A549 treated with CpdA at 1 μM for 4 hours (cell line): Measurements from ENCODE around the gene HAL. TPM values are rescaled to one million over a fixed set of nuclear protein-coding genes. Genes with fewer than 3 reads are reported as not detected.

Experiments used
- total RNA-seq: library from RNA; stranded (reverse); fragments of 200-300 nt; extraction: Qiagen RNA extraction; gene quantifications from 5 replicates; pipeline ENCODE4 v1.2.3, GENCODE V29; 2022; ENCODE audit warnings: low read depth

Gene HAL, protein sequence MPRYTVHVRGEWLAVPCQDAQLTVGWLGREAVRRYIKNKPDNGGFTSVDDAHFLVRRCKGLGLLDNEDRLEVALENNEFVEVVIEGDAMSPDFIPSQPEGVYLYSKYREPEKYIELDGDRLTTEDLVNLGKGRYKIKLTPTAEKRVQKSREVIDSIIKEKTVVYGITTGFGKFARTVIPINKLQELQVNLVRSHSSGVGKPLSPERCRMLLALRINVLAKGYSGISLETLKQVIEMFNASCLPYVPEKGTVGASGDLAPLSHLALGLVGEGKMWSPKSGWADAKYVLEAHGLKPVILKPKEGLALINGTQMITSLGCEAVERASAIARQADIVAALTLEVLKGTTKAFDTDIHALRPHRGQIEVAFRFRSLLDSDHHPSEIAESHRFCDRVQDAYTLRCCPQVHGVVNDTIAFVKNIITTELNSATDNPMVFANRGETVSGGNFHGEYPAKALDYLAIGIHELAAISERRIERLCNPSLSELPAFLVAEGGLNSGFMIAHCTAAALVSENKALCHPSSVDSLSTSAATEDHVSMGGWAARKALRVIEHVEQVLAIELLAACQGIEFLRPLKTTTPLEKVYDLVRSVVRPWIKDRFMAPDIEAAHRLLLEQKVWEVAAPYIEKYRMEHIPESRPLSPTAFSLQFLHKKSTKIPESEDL
- 0.06 to 0.49 TPM (median 0.17 TPM) in 5 replicates for total RNA-seq

DNA sequence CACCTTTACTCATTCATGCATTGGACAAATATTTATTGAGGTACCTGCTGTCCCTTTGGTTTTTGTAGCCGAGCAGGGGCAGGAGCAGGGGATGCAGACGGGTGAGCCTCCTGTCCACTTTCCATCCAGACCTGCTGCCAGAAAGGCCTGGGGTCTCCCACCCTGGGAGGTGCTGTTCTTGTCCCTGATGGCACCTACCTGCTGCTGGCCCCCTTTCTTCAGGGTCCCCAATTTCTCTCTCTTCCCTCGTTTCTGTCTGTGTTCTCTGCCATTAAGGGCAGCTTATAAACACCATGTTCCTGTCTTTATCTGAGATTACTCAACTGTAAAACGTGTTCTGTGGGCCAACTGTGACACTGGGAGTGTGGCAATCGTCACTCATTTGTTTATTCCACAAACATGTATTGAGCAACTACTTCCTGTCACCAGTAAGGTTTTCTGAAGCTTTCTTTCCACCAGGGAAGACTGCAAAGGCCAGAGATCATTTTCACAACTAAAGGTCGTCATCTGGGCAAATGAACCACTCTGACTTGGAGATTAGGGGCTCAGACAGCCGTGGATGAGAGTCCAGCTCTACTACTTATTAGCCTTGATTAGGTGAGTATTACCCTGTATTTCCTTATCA lies at the start of gene HAL:
TSS of gene HAL (minus strand) at position 311 of the 625 bp plus-strand sequence. CDS start 434 bp downstream, outside the sequence.

DNA sequence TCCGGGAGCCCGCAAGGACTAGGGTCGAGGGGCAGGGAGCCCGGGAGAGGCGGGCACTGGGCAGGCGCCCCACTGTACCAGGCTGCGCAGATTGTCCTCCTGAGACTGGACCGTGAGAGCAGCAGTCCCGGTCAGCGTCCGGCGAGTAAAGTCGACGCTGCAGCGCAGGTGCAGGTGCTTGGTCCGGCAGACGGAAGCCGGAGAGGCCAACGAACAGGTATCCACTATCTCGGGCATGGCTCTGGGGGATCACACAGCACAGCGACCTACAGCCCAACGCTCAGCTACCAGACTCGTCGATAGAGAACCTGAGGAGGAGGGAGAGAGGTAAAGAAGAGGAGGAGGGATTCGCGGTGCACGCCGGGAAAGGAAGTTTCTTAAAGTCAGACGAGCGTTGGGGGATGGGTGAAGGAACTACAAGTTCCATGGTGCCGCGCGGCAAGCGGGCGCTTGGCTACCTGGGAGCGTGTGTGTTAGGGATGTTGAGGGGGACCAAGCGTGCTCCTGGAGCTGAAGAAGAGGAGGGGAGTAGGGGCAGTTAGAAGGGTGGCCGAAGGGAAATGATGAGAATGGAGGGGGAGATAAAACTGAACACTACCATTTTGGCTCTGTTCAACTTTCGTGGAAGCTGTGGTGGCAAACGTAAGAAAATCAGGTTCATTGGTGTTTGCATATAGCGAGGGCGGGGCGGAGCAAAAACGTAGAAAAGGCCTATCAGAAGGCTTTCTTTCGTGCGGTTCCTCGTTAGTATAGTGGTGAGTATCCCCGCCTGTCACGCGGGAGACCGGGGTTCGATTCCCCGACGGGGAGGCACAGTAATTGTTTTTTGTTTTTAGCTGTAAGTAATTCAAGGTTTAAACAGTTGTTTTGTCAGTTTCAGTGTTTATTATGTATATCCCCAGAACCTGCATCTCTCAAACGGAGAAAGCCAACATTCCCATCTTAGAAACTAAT lies 39.4 kb upstream of the HAL start, which contains the start of gene LTA4H:
TSS of gene LTA4H (minus strand) at position 305 of the 954 bp plus-strand sequence. CDS start at position 237, 68 bp downstream.

DNA sequence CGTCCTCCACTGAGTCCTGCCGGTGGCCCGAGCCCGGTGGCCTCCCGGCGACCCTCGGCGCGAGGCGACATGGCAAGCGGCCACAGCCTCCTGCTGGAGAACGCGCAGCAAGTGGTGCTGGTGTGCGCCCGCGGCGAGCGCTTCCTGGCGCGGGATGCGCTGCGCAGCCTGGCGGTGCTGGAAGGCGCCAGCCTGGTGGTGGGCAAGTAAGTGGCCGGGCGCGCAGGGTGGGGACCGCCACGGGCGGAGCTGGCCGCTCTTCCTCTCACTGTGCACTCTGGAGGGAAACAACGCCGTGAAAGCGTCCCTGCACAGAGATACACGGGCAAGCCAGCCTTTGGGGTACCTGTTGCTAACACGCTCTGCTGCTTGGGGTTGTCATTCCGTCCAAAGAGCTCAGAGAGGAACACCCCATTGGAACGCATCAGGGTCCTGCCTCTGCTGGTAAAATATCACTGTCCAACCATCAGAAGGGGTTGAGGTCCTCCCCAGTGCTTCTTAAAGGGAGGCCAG lies 52.8 kb downstream of the HAL start, which contains the start of gene AMDHD1:
TSS of gene AMDHD1 (plus strand) at position 2 of the 513 bp plus-strand sequence. CDS start at position 70, 68 bp downstream.

DNA sequence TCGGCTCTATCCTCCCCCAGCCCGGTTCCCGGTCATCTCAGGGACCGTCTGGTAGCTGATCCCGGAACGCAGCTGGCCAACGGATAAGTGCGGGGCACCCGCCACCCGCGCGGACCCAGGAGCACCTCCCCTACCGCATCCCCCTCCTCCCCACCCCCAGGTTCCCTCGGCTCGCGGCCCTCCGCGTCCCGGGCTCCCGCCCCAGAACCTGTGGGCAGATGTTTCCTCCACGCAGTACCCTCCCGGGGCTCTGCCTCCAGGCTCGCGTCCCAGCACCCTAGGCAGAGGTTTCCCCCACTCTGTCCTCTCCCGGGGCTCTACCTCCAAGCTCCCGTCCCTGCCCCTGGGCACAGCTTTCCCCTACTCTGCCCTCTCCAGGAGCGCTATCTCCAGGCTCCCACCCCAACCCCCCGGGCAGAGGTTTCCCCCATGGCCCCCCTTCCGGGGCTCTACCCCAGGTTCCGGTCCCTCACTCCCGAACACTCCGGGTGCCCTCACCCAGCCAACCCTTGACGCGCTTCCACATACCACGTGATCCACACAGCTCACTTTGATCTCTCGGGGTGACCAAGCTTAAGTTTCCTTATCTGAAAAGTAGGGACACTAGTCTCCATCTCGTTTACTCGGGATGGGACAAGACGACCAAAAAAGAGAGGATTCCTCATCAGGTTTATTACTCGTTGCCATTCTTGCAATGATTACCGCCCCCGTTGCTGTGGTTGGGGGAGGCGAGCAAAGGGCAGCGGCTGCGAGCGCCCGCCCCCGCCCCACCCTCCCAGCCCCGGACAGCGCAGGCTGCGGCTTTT lies 53.4 kb downstream of the HAL start, which contains the start of gene CCDC38:
TSS of gene CCDC38 (minus strand) at position 91 of the 806 bp plus-strand sequence. CDS start 6,105 bp downstream, outside the sequence.

Other genes with a start within 250 kb of the HAL start
- gene NTN4, start 205.6 kb downstream of the HAL start, total RNA-seq, result 49.4 to 56.4 TPM (median 53.9 TPM) in 5 replicates
- gene SNRPF, start 137.4 kb downstream of the HAL start, total RNA-seq, result 115 to 156 TPM (median 126 TPM) in 5 replicates
- 0.06 to 0.24 TPM (median 0.12 TPM) in 5 replicates for gene CCDC38, start 53.7 kb downstream of the HAL start, total RNA-seq
- gene AMDHD1, start 53.0 kb downstream of the HAL start, total RNA-seq, result 1.9 to 2.8 TPM (median 2.2 TPM) in 5 replicates
- 97.5 to 119 TPM (median 102 TPM) in 5 replicates for gene LTA4H, start 39.2 kb upstream of the HAL start, total RNA-seq
- 46.1 to 63.0 TPM (median 58.0 TPM) in 5 replicates for gene ELK3, start 198.0 kb upstream of the HAL start, total RNA-seq